Activated T-cell treated with anti-CD3 and anti-CD28 coated beads, Interleukin-2, amount 50 U/mL, for 1 hour (primary cell): ENCODE results near the gene NETO2.
"Not testable (repeated sequence)": the region's sequence is repeated elsewhere in the genome, so short reads cannot be mapped to it uniquely, and the experiment has no call there.

Experiments used
- DNase-seq: peaks from one replicate; pipeline ENCODE4 v3.0.0-alpha.2; 2020

The NETO2 gene

GRCh38 chr16:47143677-47144558 lies at the start of gene NETO2:
Gene NETO2, minus strand, starts transcription at chr16:47143945. Its CDS starts 333 bp downstream, at chr16:47143612.
- DNase-seq, result peak; percentile 77

GRCh38 chr16:47182318-47182717 lies 38.6 kb upstream of the NETO2 start:
- no peak for DNase-seq

GRCh38 chr16:47181066-47181465 lies 37.3 kb upstream of the NETO2 start:
- not testable (repeated sequence) for DNase-seq

- no peak for DNase-seq
Observed at GRCh38 chr16:47180073-47180472, 36.3 kb upstream of the NETO2 start.

GRCh38 chr16:47175152-47175551 lies 31.4 kb upstream of the NETO2 start:
- DNase-seq, result no peak

GRCh38 chr16:47162670-47163420 lies 19.1 kb upstream of the NETO2 start:
- no peak for DNase-seq

GRCh38 chr16:47161464-47161863 lies 17.7 kb upstream of the NETO2 start:
- DNase-seq, result no peak

GRCh38 chr16:47160422-47160821 lies 16.7 kb upstream of the NETO2 start:
- DNase-seq, result no peak

- DNase-seq, result no peak
Observed at GRCh38 chr16:47158992-47159391, 15.2 kb upstream of the NETO2 start.

- DNase-seq, result no peak
Observed at GRCh38 chr16:47156680-47157215, 13.0 kb upstream of the NETO2 start.

- not testable (repeated sequence) for DNase-seq
Observed at GRCh38 chr16:47152501-47152900, 8.8 kb upstream of the NETO2 start.

- DNase-seq, result no peak
Observed at GRCh38 chr16:47150067-47150466, 6.3 kb upstream of the NETO2 start.

GRCh38 chr16:47144559-47144877 lies 773 bp upstream of the NETO2 start:
- DNase-seq, result no peak

GRCh38 chr16:47142821-47143676 lies 696 bp downstream of the NETO2 start:
- peak; percentile 75 for DNase-seq

GRCh38 chr16:47142486-47142820 lies 1.3 kb downstream of the NETO2 start:
- no peak for DNase-seq

- peak; percentile 80 for DNase-seq
Observed at GRCh38 chr16:47141773-47142485, 1.8 kb downstream of the NETO2 start.

GRCh38 chr16:47140686-47141085 lies 3.1 kb downstream of the NETO2 start:
- no peak for DNase-seq

GRCh38 chr16:47139561-47140185 lies 4.1 kb downstream of the NETO2 start:
- DNase-seq, result no peak

GRCh38 chr16:47137925-47138324 lies 5.8 kb downstream of the NETO2 start:
- DNase-seq, result not testable (repeated sequence)

GRCh38 chr16:47136099-47136842 lies 7.5 kb downstream of the NETO2 start:
- DNase-seq, result peak; percentile 20

GRCh38 chr16:47134550-47134949 lies 9.2 kb downstream of the NETO2 start:
- no peak for DNase-seq
